DND-41 (cell line): ENCODE results near the gene KLHL2.

ENCODE experiments used
- CTCF ChIP-seq: IDR thresholded peaks from 2 replicates; pipeline ENCODE4 v1.5.1; 2012; ENCODE audit warnings: borderline replicate concordance, low read length, moderate library complexity, mild to moderate bottlenecking; ENCODE audit not compliant: poor library complexity, severe bottlenecking; ENCODE audit errors: extremely low read depth
- EZH2 ChIP-seq: IDR thresholded peaks from 3 replicates; pipeline ENCODE4 v1.6.1; 2012; ENCODE audit warnings: borderline replicate concordance, low read depth, mild to moderate bottlenecking, moderate library complexity, low read length, inconsistent platforms; ENCODE audit not compliant: severe bottlenecking

DNA sequence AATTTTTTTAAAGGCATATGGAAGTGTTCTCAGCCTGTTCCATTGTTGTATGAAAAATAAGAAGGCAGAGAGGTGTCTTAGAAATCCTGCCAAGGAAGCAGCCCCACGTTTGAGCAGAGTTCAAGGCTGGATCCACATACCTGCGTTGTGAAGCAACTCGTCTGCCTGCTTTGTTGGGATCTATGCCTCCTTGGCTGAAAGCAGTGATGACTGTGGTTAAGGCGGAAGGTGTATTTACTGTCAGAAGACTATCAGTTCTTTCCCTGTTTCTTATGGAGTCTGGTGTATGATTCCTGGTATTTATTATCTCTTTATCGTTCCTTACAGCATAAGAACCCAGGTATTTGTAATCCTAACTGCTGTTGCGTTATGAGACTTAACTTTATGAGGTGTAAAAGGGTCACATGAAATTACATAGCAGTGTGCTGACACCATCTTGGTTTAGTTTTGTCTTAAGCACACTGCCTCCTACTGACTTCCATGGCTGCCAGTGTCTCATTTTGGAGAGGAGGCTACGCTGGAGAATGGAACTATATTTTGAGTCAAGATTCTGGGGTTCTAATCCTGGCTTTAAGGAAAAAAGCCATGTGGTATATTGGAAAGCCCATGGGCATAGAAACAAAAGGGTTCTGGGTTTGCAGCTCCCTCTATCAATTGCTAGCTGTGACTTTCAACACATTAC lies 117.0 kb downstream of the KLHL2 start:
- TF ChIP-seq CTCF (no peak), EZH2 (no peak)
